Measurements from ENCODE around the gene ASPSCR1. TPM values are rescaled to one million over a fixed set of nuclear protein-coding genes. Genes with fewer than 3 reads are reported as not detected.

The ASPSCR1 gene
- total and polyA plus RNA-seq, 2 of the 13 experiments (the other 11 are each of a cell fraction or from before 2014, with no cell fraction given) = 274 to 314 TPM

DNA sequence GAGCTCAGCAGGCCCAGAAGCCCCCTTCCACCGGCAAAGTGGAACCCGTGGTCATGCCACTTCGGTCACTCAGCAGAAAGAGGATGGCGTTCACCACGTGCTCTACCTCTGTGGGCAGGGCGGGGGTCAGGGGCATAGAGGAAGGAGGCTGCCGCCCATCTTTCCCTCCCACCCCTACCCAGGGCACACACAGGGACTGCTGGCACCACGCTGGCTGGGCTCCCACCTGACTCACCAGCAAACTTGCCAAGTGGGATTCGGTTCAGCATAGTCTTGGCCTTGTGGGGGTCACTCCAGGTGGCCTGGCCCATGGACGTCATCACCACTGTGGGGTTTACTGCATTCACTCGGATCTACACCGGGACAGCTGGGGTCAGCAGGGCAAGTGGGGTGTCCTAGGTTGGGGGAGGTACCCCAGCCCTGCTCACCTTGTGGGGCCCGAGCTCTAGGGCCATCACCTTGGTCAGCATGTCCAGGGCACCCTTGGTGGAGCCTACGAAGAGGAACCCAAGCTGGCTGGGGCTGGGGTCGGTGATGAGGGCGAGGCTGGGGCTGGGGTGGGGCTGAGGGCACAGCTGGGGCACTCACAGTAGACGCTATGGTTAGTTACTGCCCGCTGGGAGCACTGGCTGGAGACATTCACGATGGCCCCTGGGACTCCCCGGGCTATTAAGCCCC, 58.7 kb downstream of the ASPSCR1 start (continued):
- TF ChIP-seq ZFP82 (CRISPR knock-in tag; IDR thresholded peaks at IDR 0.05; ENCODE audit: borderline replicate concordance) (no peak), ZBTB1 (CRISPR knock-in tag; IDR thresholded peaks at IDR 0.05; ENCODE audit: borderline replicate concordance) (no peak), DNMT1 (CRISPR knock-in tag; IDR thresholded peaks at IDR 0.05) (no peak), ISL2 (CRISPR knock-in tag; IDR thresholded peaks at IDR 0.05) (no peak), SP2 (CRISPR knock-in tag; IDR thresholded peaks at IDR 0.05) (0 out of 2 replicates have a peak, but pooled peaks have one; percentile 27), GPBP1L1 (CRISPR knock-in tag; IDR thresholded peaks at IDR 0.05) (no peak), SIN3B (IDR thresholded peaks at IDR 0.05; ENCODE audit: low read length) (no peak), MEIS2 (CRISPR knock-in tag; IDR thresholded peaks at IDR 0.05) (no peak), ZFP90 (CRISPR knock-in tag; IDR thresholded peaks at IDR 0.05; ENCODE audit: borderline replicate concordance) (no peak), ZNF24 (IDR thresholded peaks at IDR 0.05) (no peak), TRAFD1 (CRISPR knock-in tag; IDR thresholded peaks at IDR 0.05; ENCODE audit: borderline replicate concordance) (no peak), ZNF782 (CRISPR knock-in tag; IDR thresholded peaks at IDR 0.05; ENCODE audit: borderline replicate concordance) (no peak), KLF9 (CRISPR knock-in tag; IDR thresholded peaks at IDR 0.05; ENCODE audit: low read depth) (no peak), ZNF639 (CRISPR knock-in tag; conservative IDR thresholded peaks at IDR 0.05) (no peak), ZBTB46 (CRISPR knock-in tag; IDR thresholded peaks at IDR 0.05; ENCODE audit: borderline replicate concordance) (no peak), PITX1 (CRISPR knock-in tag; IDR thresholded peaks at IDR 0.05) (no peak), CHD4 (IDR thresholded peaks at IDR 0.05; ENCODE audit: borderline replicate concordance, low read length) (no peak), NCOR1 (IDR thresholded peaks at IDR 0.05; ENCODE audit: borderline replicate concordance, low read length) (no peak), MED13 (CRISPR knock-in tag; IDR thresholded peaks at IDR 0.05) (no peak), ZMYM4 (CRISPR knock-in tag; IDR thresholded peaks at IDR 0.05) (no peak), MBNL3 (CRISPR knock-in tag; conservative IDR thresholded peaks at IDR 0.05) (no peak), ZNF652 (CRISPR knock-in tag; IDR thresholded peaks at IDR 0.05; ENCODE audit: borderline replicate concordance, low read depth) (no peak)
- TF ChIP-seq, protein P1, sequence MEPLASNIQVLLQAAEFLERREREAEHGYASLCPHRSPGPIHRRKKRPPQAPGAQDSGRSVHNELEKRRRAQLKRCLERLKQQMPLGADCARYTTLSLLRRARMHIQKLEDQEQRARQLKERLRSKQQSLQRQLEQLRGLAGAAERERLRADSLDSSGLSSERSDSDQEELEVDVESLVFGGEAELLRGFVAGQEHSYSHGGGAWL (CRISPR knock-in tag; IDR thresholded peaks at IDR 0.05) = no peak
- TF ChIP-seq, protein P2, sequence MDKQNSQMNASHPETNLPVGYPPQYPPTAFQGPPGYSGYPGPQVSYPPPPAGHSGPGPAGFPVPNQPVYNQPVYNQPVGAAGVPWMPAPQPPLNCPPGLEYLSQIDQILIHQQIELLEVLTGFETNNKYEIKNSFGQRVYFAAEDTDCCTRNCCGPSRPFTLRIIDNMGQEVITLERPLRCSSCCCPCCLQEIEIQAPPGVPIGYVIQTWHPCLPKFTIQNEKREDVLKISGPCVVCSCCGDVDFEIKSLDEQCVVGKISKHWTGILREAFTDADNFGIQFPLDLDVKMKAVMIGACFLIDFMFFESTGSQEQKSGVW (CRISPR knock-in tag; IDR thresholded peaks at IDR 0.05; ENCODE audit: borderline replicate concordance) = no peak
